GM12878 (cell line): ENCODE results near the gene PLA2G6. TPM values are rescaled to one million over a fixed set of nuclear protein-coding genes. Genes with fewer than 3 reads are reported as not detected.

Experiments used
- NFXL1 ChIP-seq: fragments of 450-650 bp; IDR thresholded peaks from 2 replicates; pipeline ENCODE4 v1.6.1; 2017; ENCODE audit warnings: antibody characterized with exemption, mild to moderate bottlenecking, borderline replicate concordance
- PBX3 ChIP-seq: IDR thresholded peaks from 2 replicates; pipeline ENCODE4 v1.6.1; 2011; ENCODE audit warnings: mild to moderate bottlenecking, low read depth, low read length, moderate library complexity; ENCODE audit not compliant: insufficient replicate concordance
- POLR2AphosphoS2 ChIP-seq: IDR thresholded peaks from 2 replicates; pipeline ENCODE4 v1.6.1; 2011; ENCODE audit warnings: low read depth, mild to moderate bottlenecking, low read length, improper control_type of control experiment, moderate library complexity
- RAD21 ChIP-seq: IDR thresholded peaks from 2 replicates; pipeline ENCODE4 v1.6.1; 2011; ENCODE audit warnings: mild to moderate bottlenecking, low read depth, low read length, moderate library complexity; ENCODE audit not compliant: insufficient read depth
- SIX5 ChIP-seq: IDR thresholded peaks from 2 replicates; pipeline ENCODE4 v1.6.1; 2011; ENCODE audit warnings: mild to moderate bottlenecking, low read depth, low read length, moderate library complexity; ENCODE audit not compliant: severe bottlenecking
- ZBTB40 ChIP-seq: fragments of 450-650 bp; IDR thresholded peaks from 2 replicates; pipeline ENCODE4 v1.6.1; 2016; ENCODE audit warnings: mild to moderate bottlenecking, moderate library complexity, borderline replicate concordance
- ZSCAN29 ChIP-seq: fragments of 450-650 bp; IDR thresholded peaks from 2 replicates; pipeline ENCODE4 v1.6.1; 2017; ENCODE audit warnings: mild to moderate bottlenecking, moderate library complexity
- polyA plus RNA-seq, 11 experiments: library from polyadenylated mRNA; depleted of rRNA in 4 of 11; unstranded in 6 of 11; stranded (reverse) in 5 of 11; fragments of >200 nt; fragmentation: Nextera tagmentation in 4 of 11; fragmentation: Illumina TruSeq in 1 of 11; extraction: Ambion mirVana in 4 of 11; extraction: Trizol in 1 of 11; gene quantifications; 1 replicate in 1 of 11; 2 replicates in 10 of 11; pipeline versions ENCODE4 v1.2.1 to v1.2.3, GENCODE V29; 2011 to 2016; ENCODE audit warnings: inconsistent platforms in 2 of 11, missing spikeins in 2 of 11, low read depth in 1 of 11
- total RNA-seq, 4 experiments: library from RNA; depleted of rRNA in 3 of 4; stranded (reverse); fragments of >200 nt in 3 of 4; fragmentation: Illumina TruSeq in 1 of 4; extraction: Trizol in 1 of 4; gene quantifications; 2 replicates each; pipeline versions ENCODE4 v1.2.1 to v1.2.3, GENCODE V29; 2013 to 2021

Gene PLA2G6
- total and polyA plus RNA-seq, 10 of the 15 experiments (the other 5 are each of a cell fraction or from before 2014, with no cell fraction given), result 0.15 to 42.2 (median 15.8) TPM

GRCh38 chr22:38212442-38212841 is 30.8 kb upstream of the PLA2G6 start (continued):
- TF ChIP-seq NFXL1, result no peak
- TF ChIP-seq SIX5, result no peak
- TF ChIP-seq ZSCAN29, result no peak
- TF ChIP-seq RAD21, result no peak
- TF ChIP-seq POLR2AphosphoS2, result no peak
- TF ChIP-seq ZBTB40, result no peak
- no peak for TF ChIP-seq PBX3
